IMR-90 (cell line): ENCODE results near the gene RPP30. TPM values are rescaled to one million over a fixed set of nuclear protein-coding genes. Genes with fewer than 3 reads are reported as not detected.

ENCODE experiments used
- polyA plus RNA-seq, 3 experiments: library from polyadenylated mRNA; depleted of rRNA; stranded (reverse); fragments of >200 nt; gene quantifications; 2 replicates each; pipeline ENCODE4 v1.2.3, GENCODE V29; 2012; ENCODE audit warnings: low replicate concordance in 1 of 3
- total RNA-seq: library from RNA; depleted of rRNA; stranded (reverse); fragments of >200 nt; gene quantifications from 2 replicates; pipeline ENCODE4 v1.2.3, GENCODE V29; 2012
- TF ChIP-seq, protein P1 (sequence below): conservative IDR thresholded peaks from 2 replicates; pipeline ENCODE4 v1.5.1; 2012; ENCODE audit warnings: mild to moderate bottlenecking, low read depth, low read length, improper control_type of control experiment

The RPP30 gene
- total and polyA plus RNA-seq, 2 of the 4 experiments (the other 2 are of a cell fraction): 27.6 to 45.2 TPM

DNA sequence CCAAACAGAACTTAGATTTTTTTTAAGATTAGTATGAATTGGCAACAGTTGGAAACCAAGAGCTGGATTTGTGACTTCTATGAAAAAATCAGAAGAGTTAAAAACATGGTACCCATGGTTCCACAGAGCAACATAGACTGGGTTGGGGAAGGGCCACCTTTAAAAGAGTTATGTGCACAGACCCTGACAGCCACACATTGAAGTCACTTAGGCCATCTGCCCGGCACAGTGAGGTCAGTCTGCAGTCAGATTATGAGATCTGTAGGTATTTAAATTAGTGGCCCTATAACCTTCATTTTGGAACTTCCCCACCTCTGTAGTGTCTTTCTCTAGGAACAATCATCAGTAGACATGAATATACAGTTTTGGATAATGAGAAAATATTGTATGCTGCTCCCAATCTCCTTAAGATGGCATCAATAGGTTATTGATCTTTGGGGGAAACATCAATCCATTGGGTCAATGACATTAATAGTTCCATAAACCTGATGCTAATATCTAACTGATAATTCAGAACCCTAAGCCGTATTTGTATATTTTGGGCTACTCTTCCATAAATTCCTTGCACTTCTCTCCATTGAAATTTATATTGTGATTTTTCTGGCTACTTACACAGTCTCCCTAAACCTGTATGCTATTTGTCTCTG, 42.1 kb downstream of the RPP30 start (continued):
- TF ChIP-seq, protein P1, sequence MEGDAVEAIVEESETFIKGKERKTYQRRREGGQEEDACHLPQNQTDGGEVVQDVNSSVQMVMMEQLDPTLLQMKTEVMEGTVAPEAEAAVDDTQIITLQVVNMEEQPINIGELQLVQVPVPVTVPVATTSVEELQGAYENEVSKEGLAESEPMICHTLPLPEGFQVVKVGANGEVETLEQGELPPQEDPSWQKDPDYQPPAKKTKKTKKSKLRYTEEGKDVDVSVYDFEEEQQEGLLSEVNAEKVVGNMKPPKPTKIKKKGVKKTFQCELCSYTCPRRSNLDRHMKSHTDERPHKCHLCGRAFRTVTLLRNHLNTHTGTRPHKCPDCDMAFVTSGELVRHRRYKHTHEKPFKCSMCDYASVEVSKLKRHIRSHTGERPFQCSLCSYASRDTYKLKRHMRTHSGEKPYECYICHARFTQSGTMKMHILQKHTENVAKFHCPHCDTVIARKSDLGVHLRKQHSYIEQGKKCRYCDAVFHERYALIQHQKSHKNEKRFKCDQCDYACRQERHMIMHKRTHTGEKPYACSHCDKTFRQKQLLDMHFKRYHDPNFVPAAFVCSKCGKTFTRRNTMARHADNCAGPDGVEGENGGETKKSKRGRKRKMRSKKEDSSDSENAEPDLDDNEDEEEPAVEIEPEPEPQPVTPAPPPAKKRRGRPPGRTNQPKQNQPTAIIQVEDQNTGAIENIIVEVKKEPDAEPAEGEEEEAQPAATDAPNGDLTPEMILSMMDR: no peak
